GM20000 (cell line): ENCODE data around the gene UXS1.

Source experiments
- DNase-seq: peaks from one replicate; pipeline ENCODE4 v3.0.0; 2012; ENCODE audit warnings: low spot score
- TF ChIP-seq, protein P1 (sequence below): IDR thresholded peaks from 2 replicates; pipeline ENCODE4 v1.5.1; 2012; ENCODE audit warnings: mild to moderate bottlenecking, control low read depth; ENCODE audit errors: extremely low read depth, missing control alignments

Gene UXS1

DNA sequence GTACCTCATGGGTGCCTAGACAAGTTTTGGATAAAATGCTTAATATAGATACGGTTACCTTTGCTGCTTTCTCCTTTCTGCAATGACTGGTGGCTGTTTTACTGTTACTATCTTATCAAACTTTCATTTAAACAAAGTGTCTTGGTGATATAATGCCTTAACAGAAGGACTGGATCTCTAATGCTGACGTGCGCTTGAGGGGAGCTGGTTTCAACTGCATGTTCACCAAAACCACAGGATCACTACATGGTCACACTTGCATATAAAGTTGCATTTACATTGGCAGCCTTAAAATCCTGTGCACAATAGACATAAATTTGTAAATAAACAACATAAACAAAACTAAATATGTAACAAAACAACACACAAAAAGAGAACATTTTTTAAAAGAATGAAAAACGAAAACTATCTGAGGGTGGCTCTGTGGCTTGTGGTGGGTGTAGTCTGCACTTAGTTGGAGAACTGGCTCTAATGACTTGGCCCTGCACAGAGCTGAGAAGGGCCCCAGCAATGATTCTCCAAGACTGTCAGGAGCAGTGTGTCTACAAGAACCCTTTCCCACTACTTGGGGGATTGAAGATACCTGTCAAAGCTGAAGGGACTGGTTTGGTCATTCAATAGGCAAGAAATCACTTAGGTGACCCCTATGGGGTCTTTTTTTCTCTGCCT is 135.5 kb downstream of the UXS1 start:
- DNase-seq, result no peak
- TF ChIP-seq, protein P1, sequence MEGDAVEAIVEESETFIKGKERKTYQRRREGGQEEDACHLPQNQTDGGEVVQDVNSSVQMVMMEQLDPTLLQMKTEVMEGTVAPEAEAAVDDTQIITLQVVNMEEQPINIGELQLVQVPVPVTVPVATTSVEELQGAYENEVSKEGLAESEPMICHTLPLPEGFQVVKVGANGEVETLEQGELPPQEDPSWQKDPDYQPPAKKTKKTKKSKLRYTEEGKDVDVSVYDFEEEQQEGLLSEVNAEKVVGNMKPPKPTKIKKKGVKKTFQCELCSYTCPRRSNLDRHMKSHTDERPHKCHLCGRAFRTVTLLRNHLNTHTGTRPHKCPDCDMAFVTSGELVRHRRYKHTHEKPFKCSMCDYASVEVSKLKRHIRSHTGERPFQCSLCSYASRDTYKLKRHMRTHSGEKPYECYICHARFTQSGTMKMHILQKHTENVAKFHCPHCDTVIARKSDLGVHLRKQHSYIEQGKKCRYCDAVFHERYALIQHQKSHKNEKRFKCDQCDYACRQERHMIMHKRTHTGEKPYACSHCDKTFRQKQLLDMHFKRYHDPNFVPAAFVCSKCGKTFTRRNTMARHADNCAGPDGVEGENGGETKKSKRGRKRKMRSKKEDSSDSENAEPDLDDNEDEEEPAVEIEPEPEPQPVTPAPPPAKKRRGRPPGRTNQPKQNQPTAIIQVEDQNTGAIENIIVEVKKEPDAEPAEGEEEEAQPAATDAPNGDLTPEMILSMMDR, result no peak

DNA sequence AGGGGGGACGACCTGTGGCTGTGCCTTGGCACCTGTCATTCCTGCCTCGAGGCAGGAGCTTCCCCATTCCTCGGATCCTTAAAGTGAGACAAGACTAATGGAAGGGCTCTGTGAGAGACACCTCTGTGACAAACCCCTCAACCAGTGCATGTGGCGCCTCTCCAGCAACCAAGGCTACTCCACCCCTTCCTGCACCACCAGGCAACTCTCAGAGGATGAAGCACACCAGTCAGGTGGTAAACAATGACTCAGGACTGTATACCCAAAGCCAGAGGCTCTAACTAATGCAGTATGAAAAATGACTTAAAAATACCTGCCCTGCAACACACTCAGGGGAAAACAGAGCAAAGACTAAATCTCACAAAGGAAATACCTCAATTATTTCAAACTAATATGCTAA is 136.9 kb downstream of the UXS1 start:
- TF ChIP-seq, protein P1, result no peak
- DNase-seq, result no peak

DNA sequence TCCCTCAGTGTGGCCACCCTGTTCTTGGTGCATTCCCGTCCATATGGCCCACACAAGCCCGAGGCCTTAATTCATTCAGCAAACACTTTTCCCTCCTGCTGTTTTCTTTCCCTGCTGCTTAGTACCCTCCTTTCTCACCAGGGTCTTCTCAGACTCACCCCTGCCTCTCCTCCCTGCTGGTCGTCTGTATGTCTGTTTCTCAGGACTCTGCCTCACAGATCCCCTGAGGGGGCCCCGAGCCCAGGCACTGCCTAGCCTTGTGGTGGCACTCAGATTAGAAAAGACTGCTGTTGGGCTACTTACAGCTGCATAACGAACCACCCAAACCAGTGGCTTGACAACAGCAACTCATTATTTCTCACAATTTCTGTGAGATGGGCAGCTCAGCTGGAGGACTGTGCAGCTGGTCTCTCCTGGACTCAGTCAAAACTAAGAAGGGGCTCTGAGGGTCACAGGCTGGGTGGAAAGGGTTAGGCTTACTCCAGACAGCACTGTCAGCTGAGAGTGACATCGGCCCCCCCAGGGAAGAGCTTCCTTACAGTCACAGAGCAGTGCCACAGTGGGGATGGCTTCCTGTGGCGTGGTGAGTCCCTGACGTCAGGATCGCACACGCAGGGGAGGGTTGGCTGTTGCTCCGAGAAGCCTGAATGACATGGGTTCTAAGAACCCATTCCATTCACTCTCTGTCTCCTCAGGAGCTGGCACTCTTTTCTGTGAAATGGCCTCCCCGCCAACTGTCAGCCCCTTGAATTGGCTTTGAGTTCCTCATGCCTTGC is 139.0 kb downstream of the UXS1 start:
- TF ChIP-seq, protein P1, result no peak
- no peak for DNase-seq

DNA sequence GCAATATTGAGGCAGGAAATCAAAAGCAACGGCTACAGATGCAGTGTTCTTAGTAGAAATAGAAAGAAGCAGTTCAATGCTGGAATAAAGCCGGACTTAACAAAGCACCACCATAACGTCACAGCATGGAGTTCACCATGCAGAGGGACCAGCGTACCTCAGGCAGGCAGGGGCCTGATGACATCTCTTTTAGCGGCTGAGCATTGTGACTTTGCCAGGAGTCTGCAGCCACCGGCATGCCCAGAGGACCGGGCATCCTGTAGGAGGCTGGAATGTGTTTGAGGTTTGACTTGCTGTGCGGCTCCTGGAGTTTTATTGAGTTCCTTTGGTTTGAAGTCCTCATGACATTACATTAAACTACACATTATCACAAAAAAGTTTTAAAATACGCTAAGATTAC is 139.8 kb downstream of the UXS1 start:
- TF ChIP-seq, protein P1, result no peak
- no peak for DNase-seq

DNA sequence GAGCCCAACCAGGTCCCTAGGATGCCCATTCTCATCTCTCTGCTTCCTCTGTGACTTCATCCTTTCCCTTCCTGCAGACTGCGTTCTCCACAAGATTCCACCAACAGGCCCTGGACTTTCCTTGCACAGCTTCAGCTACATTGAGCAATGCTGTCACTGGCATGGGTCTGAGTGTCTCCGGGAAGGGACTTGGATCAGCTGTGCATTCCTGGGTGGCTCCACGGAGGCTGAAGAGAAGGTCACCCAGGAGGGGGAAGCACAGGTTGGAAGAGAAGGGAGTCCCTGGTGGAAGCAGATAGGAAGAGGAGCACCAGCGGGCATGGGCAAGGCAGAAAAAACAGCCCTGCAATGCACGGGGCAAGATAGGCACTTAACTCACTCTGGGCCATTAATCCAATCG is 140.5 kb downstream of the UXS1 start:
- TF ChIP-seq, protein P1, result no peak
- no peak for DNase-seq

DNA sequence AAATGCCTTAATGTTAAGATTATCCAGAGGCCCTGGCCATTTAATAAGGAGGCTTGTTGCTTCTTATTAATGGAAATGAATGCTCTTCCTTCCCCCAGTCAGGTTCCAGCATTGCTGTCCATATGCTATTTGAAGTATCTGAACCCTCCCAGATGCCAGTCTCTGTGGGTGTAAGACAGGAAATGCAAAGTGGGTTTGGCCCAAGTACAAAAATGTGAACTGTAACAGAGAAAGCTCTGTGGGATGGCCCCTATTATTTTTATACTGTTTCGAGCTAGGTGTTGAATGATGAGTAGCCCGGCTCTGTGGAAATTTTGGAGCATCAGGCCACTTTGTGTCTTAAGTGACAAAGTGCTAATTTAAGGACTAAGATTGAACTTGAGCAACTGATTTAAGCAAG is 141.0 kb downstream of the UXS1 start:
- DNase-seq, result no peak
- TF ChIP-seq, protein P1, result no peak

DNA sequence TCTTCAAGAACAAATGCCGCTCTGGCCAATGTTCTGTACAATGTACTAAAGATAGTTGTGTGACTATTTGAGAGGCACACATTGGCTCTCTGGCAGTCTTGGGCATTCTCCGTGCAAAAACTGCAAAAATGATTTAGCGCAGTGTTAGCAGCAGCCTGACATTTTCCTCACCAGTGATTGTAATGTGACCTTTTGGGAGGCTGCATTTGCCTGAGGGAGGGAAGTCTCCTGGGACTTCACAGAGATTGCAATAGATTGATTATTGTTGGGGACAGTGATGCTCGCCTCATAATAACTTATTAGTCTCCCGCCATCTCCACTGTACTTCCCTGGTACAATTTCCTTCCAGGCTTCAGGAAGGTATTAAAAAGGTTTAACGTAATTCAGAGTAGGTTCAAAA is 149.2 kb downstream of the UXS1 start:
- TF ChIP-seq, protein P1, result no peak
- no peak for DNase-seq
